H1 (cell line): ENCODE data around the gene HINT3. TPM values are rescaled to one million over a fixed set of nuclear protein-coding genes. Genes with fewer than 3 reads are reported as not detected.

Experiments
- CTCF ChIA-PET: fragments of 300-600 bp; sonication (Branson Sonifier 250); formaldehyde crosslinking; loops from one replicate; lab custom pipeline; 2021; ENCODE audit not compliant: partially characterized antibody; lab: Charles Lee
- POLR2A ChIA-PET: fragments of 300-600 bp; sonication (Branson Sonifier 250); formaldehyde crosslinking; loops from one replicate; lab custom pipeline; 2021; ENCODE audit warnings: inconsistent platforms; ENCODE audit not compliant: partially characterized antibody; lab: Charles Lee
- DNase-seq, 2 experiments: peaks; one replicate each; pipeline versions ENCODE4 v3.0.0 to v3.0.0-alpha.2; 2010 to 2022; ENCODE audit warnings: low spot score in 2 of 2, low read depth in 1 of 2, mixed read lengths in 1 of 2
- FAIRE-seq: peaks from 2 replicates; lab custom pipeline; 2011; peaks lifted over from hg19 to GRCh38; lab: Jason Lieb, UNC
- H2AFZ ChIP-seq: 2 replicates; pipeline ENCODE4 v1.8.1; 2012; ENCODE audit warnings: low read length, inconsistent platforms
- H2AK5ac ChIP-seq: 2 replicates; pipeline ENCODE4 v1.6.1; 2013; ENCODE audit warnings: low read depth, low read length
- H2BK120ac ChIP-seq: replicated peaks from 2 replicates; pipeline ENCODE3; 2013; ENCODE audit warnings: low read depth, low read length, inconsistent platforms
- H2BK12ac ChIP-seq: 2 replicates; pipeline ENCODE4 v1.6.1; 2013; ENCODE audit warnings: low read depth, low read length
- H2BK15ac ChIP-seq: 2 replicates; pipeline ENCODE4 v1.6.1; 2013; ENCODE audit warnings: low read length
- H2BK20ac ChIP-seq: 2 replicates; pipeline ENCODE4 v1.6.1; 2013; ENCODE audit warnings: low read length
- H2BK5ac ChIP-seq: 2 replicates; pipeline ENCODE4 v1.6.1; 2013; ENCODE audit warnings: low read depth, low read length
- H3K14ac ChIP-seq: 2 replicates; pipeline ENCODE4 v1.6.1; 2013; ENCODE audit warnings: inconsistent platforms; ENCODE audit not compliant: insufficient read length
- H3K18ac ChIP-seq: 2 replicates; pipeline ENCODE4 v1.6.1; 2013; ENCODE audit warnings: low read length; ENCODE audit errors: extremely low read depth
- H3K23ac ChIP-seq: 2 replicates; pipeline ENCODE4 v1.6.1; 2013; ENCODE audit warnings: inconsistent platforms; ENCODE audit not compliant: insufficient read length
- H3K23me2 ChIP-seq: 2 replicates; pipeline ENCODE4 v1.6.1; 2013; ENCODE audit warnings: low read depth, low read length
- H3K27ac ChIP-seq: 2 replicates; pipeline ENCODE4 v1.6.1; 2011; ENCODE audit warnings: low read depth, low read length, inconsistent platforms
- H3K27me3 ChIP-seq, 4 experiments: replicated peaks in 1 of 4; 1 replicate in 1 of 4; 2 replicates in 3 of 4; pipeline versions ENCODE4 v1.6.1 to v1.8.1; 2011 to 2013; ENCODE audit warnings: low read length in 3 of 4, mild to moderate bottlenecking in 3 of 4, inconsistent platforms in 2 of 4, mixed read lengths in 2 of 4, moderate library complexity in 1 of 4; ENCODE audit not compliant: control insufficient read depth in 3 of 4, insufficient read depth in 3 of 4; ENCODE audit errors: extremely low read depth in 1 of 4
- H3K36me3 ChIP-seq, 4 experiments: 2 replicates each; pipeline versions ENCODE4 v1.6.1 to v1.8.1; 2011 to 2013; ENCODE audit warnings: mild to moderate bottlenecking in 4 of 4, low read length in 3 of 4, moderate library complexity in 2 of 4, control low read depth in 1 of 4, inconsistent platforms in 1 of 4; ENCODE audit not compliant: insufficient read depth in 4 of 4, control insufficient read depth in 2 of 4
- H3K4ac ChIP-seq: replicated peaks from 2 replicates; pipeline ENCODE3; 2013; ENCODE audit warnings: low read length, low read depth, mixed read lengths, inconsistent platforms; ENCODE audit not compliant: insufficient read length
- H3K4me1 ChIP-seq, 4 experiments: replicated peaks in 1 of 4; 1 replicate in 1 of 4; 2 replicates in 3 of 4; pipeline versions ENCODE4 v1.6.1 to v1.8.1; 2011 to 2013; ENCODE audit warnings: low read length in 3 of 4, inconsistent platforms in 2 of 4, mixed read lengths in 1 of 4; ENCODE audit not compliant: insufficient read depth in 4 of 4, control insufficient read depth in 3 of 4
- H3K4me2 ChIP-seq, 2 experiments: 2 replicates each; pipeline versions ENCODE4 v1.6.1 to v1.8.1; 2011 to 2013; ENCODE audit warnings: low read depth in 2 of 2, low read length in 2 of 2, control low read depth in 1 of 2, inconsistent platforms in 1 of 2, mild to moderate bottlenecking in 1 of 2; ENCODE audit not compliant: insufficient read depth in 1 of 2
- H3K4me3 ChIP-seq, 4 experiments: fragments of 200-600, 300-600 bp in 1 of 4; sonication (generic), shearing (Covaris generic), sonication (Bioruptor Twin) in 1 of 4; 2 replicates each; pipeline versions ENCODE4 v1.5.1 to v1.8.1; 2011 to 2016; ENCODE audit warnings: low read length in 4 of 4, low read depth in 3 of 4, control low read depth in 2 of 4, inconsistent platforms in 2 of 4, mild to moderate bottlenecking in 2 of 4, mixed read lengths in 1 of 4, moderate library complexity in 1 of 4; ENCODE audit not compliant: insufficient read depth in 2 of 4; ENCODE audit errors: extremely low read depth in 1 of 4
- H3K56ac ChIP-seq: replicated peaks from 2 replicates; pipeline ENCODE3; 2013; ENCODE audit warnings: low read depth, mild to moderate bottlenecking, mixed read lengths, low read length, inconsistent platforms; ENCODE audit not compliant: insufficient read length
- H3K79me1 ChIP-seq: 2 replicates; pipeline ENCODE4 v1.6.1; 2013; ENCODE audit warnings: low read depth, low read length, control low read depth
- H3K79me2 ChIP-seq, 2 experiments: 2 replicates each; pipeline versions ENCODE4 v1.6.1 to v1.8.1; 2012 to 2013; ENCODE audit warnings: low read length in 2 of 2, mild to moderate bottlenecking in 2 of 2, inconsistent platforms in 1 of 2; ENCODE audit not compliant: insufficient read depth in 2 of 2, control insufficient read depth in 1 of 2
- H3K9ac ChIP-seq, 4 experiments: replicated peaks in 1 of 4; 1 replicate in 1 of 4; 2 replicates in 3 of 4; pipeline versions ENCODE4 v1.6.1 to v1.8.1; 2011 to 2013; ENCODE audit warnings: low read depth in 3 of 4, low read length in 3 of 4, control low read depth in 2 of 4, mild to moderate bottlenecking in 2 of 4, moderate library complexity in 2 of 4, inconsistent platforms in 1 of 4; ENCODE audit errors: extremely low read depth in 1 of 4
- H3K9me3 ChIP-seq, 2 experiments: 2 replicates each; pipeline versions ENCODE4 v1.6.1 to v1.8.1; 2012 to 2013; ENCODE audit warnings: mild to moderate bottlenecking in 2 of 2, moderate library complexity in 2 of 2, control low read depth in 1 of 2, inconsistent platforms in 1 of 2, low read depth in 1 of 2, low read length in 1 of 2, mixed read lengths in 1 of 2; ENCODE audit not compliant: insufficient read depth in 2 of 2
- H4K20me1 ChIP-seq, 2 experiments: replicated peaks in 1 of 2; 2 replicates each; pipeline versions ENCODE3 to v1.8.1; 2011 to 2013; ENCODE audit warnings: inconsistent platforms in 2 of 2, low read length in 2 of 2, mild to moderate bottlenecking in 1 of 2; ENCODE audit not compliant: insufficient read depth in 2 of 2, control insufficient read depth in 1 of 2
- H4K5ac ChIP-seq: 2 replicates; pipeline ENCODE4 v1.6.1; 2013; ENCODE audit warnings: low read length, low read depth, mixed read lengths, inconsistent platforms; ENCODE audit not compliant: insufficient read length
- H4K8ac ChIP-seq: 2 replicates; pipeline ENCODE4 v1.8.0; 2013; ENCODE audit warnings: mild to moderate bottlenecking, moderate library complexity, low read length, inconsistent platforms; ENCODE audit not compliant: insufficient read depth; ENCODE audit errors: extremely low read depth
- H4K91ac ChIP-seq: replicated peaks from 2 replicates; pipeline ENCODE3; 2013; ENCODE audit warnings: low read length, mixed read lengths, inconsistent platforms; ENCODE audit not compliant: insufficient read length
- BCL11A ChIP-seq, 2 experiments: IDR thresholded peaks; one replicate each; pipeline ENCODE4 v1.6.1; 2011; ENCODE audit warnings: low read depth in 2 of 2, low read length in 2 of 2, mild to moderate bottlenecking in 2 of 2
- BRCA1 ChIP-seq: IDR thresholded peaks from 2 replicates; pipeline ENCODE4 v1.6.1; 2012; ENCODE audit warnings: low read depth, low read length, improper control_type of control experiment
- CBX5 ChIP-seq: fragments of 300-800, 300-1000 bp; sonication (generic); IDR thresholded peaks from 2 replicates; pipeline ENCODE4 v1.7.1; 2016; ENCODE audit warnings: antibody characterized with exemption, low read length, low read depth
- CHD2 ChIP-seq: IDR thresholded peaks from 2 replicates; pipeline ENCODE4 v1.6.1; 2012; ENCODE audit warnings: low read length, improper control_type of control experiment
- MAFK ChIP-seq: IDR thresholded peaks from 2 replicates; pipeline ENCODE4 v1.6.1; 2012; ENCODE audit warnings: low read depth, mild to moderate bottlenecking, improper control_type of control experiment, low read length
- POLR2AphosphoS5 ChIP-seq: IDR thresholded peaks from 2 replicates; pipeline ENCODE4 v1.6.1; 2011; ENCODE audit warnings: low read depth, low read length
- RAD21 ChIP-seq, 2 experiments: IDR thresholded peaks in 1 of 2; conservative IDR thresholded peaks in 1 of 2; 2 replicates each; pipeline ENCODE4 v1.6.1; 2011; ENCODE audit warnings: low read depth in 2 of 2, low read length in 2 of 2, improper control_type of control experiment in 1 of 2, inconsistent platforms in 1 of 2, mild to moderate bottlenecking in 1 of 2, moderate library complexity in 1 of 2
- RNF2 ChIP-seq: fragments of 200-900, 300-1000 bp; sonication (generic); IDR thresholded peaks from 2 replicates; pipeline ENCODE4 v1.7.1; 2016; ENCODE audit warnings: borderline replicate concordance, low read depth, mild to moderate bottlenecking, antibody characterized with exemption, low read length; ENCODE audit not compliant: poor library complexity, severe bottlenecking; ENCODE audit errors: missing control alignments
- TBP ChIP-seq: IDR thresholded peaks from 2 replicates; pipeline ENCODE4 v1.6.1; 2011; ENCODE audit warnings: low read depth, low read length, improper control_type of control experiment
- TCF12 ChIP-seq: IDR thresholded peaks from 2 replicates; pipeline ENCODE4 v1.6.1; 2011; ENCODE audit warnings: low read depth, mild to moderate bottlenecking, low read length
- TEAD4 ChIP-seq: IDR thresholded peaks from 2 replicates; pipeline ENCODE4 v1.6.1; 2012; ENCODE audit warnings: low read depth, low read length, inconsistent platforms, mixed read lengths
- USF2 ChIP-seq: IDR thresholded peaks from 2 replicates; pipeline ENCODE4 v1.6.1; 2011; ENCODE audit warnings: low read length, improper control_type of control experiment
- WGBS, 2 experiments: shearing (Covaris generic) in 1 of 2; methylation state at CpG; one replicate each; pipeline versions ENCODE4 v1.1.6 to v1.1.7; 2013 to 2015; ENCODE audit warnings: low lambda C conversion rate in 2 of 2, mixed read lengths in 2 of 2, inconsistent platforms in 1 of 2, low coverage in 1 of 2, missing lambda C conversion rate in 1 of 2; ENCODE audit not compliant: insufficient replicate concordance in 2 of 2, insufficient coverage in 1 of 2, insufficient read length in 1 of 2; ENCODE audit errors: extremely low coverage in 1 of 2, missing lambda C conversion rate in 1 of 2; 5-methylcytosine and 5-hydroxymethylcytosine counted together
- polyA plus RNA-seq, 7 experiments: library from polyadenylated mRNA; depleted of rRNA in 3 of 7; stranded (reverse) in 5 of 7; unstranded in 2 of 7; fragments of >200 nt in 5 of 7; fragments of 200-250 nt in 2 of 7; gene quantifications; 1 replicate in 5 of 7; 2 replicates in 1 of 7; 4 replicates in 1 of 7; pipeline versions ENCODE4 v1.2.1 to v1.2.3, GENCODE V29; 2011 to 2013; ENCODE audit warnings: missing spikeins in 2 of 7, mixed read lengths in 2 of 7
- total RNA-seq: library from RNA; stranded (reverse); fragmentation: NEBNext Ultra II Directional; extraction: Animal tissue kit (Norgen Biotek cat#: 25700); gene quantifications from 2 replicates; pipeline ENCODE4 v1.2.1, GENCODE V29; 2021

Gene HINT3
- total and polyA plus RNA-seq, 2 of the 8 experiments (the other 6 are each of a cell fraction or from before 2014, with no cell fraction given): 1.2 to 7.8 TPM

GRCh38 chr6:125922322-125922860, 34.2 kb upstream of the HINT3 start:
- no peak overlapping the region for H3K4me2 ChIP-seq
- CTCF ChIA-PET: interaction anchor here (1.4 to 6.7 kb wide), 3 partner anchors 16 to 33 kb away, joined by 4 to 31 read pairs (median 4); no protein-coding TSS in a partner anchor
- FAIRE-seq: no peak
- no peak for TF ChIP-seq MAFK
- TF ChIP-seq RNF2: no peak
- TF ChIP-seq POLR2AphosphoS5: no peak
- TF ChIP-seq BCL11A (IDR thresholded peaks at IDR 0.05; ENCODE audit: low read depth in 2 of 2, low read length in 2 of 2): no peak
- no peak for TF ChIP-seq TBP
- TF ChIP-seq USF2: no peak
- no peak for TF ChIP-seq CBX5
- no peak for TF ChIP-seq CHD2
- TF ChIP-seq TEAD4: no peak
- no peak for TF ChIP-seq BRCA1
- TF ChIP-seq TCF12: no peak
- no peak for TF ChIP-seq RAD21 (IDR thresholded peaks at IDR 0.05 in 1 of 2, conservative IDR thresholded peaks at IDR 0.05 in 1 of 2; ENCODE audit: low read depth in 2 of 2, low read length in 2 of 2)

More at GRCh38 chr6:125922322-125922860, 34.2 kb upstream of the HINT3 start:
- Histone ChIP-seq H3K4me3 (no peak overlapping the region), H4K91ac (no peak overlapping the region), H3K4ac (no peak overlapping the region), H3K4me1 (peaks cover 0 to 11% (median 7%) of the 10 kb centered on the region in 4 experiments; a peak in 6 of 7 replicates), H3K27ac (no peak overlapping the region), H3K79me2 (no peaks in the 10 kb centered on the region), H4K20me1 (no peaks in the 10 kb centered on the region), H2BK12ac (no peak overlapping the region), H2BK5ac (no peak overlapping the region), H3K27me3 (no peaks in the 10 kb centered on the region), H3K79me1 (no peaks in the 10 kb centered on the region), H2AFZ (no peak overlapping the region), H2AK5ac (no peak overlapping the region), H3K9ac (no peak overlapping the region), H3K23ac (no peak overlapping the region), H3K14ac (no peak overlapping the region), H3K56ac (no peak overlapping the region), H3K36me3 (peaks cover 0 to 11% (median 0%) of the 10 kb centered on the region in 4 experiments; a peak in 2 of 8 replicates), H2BK120ac (no peak overlapping the region), H2BK15ac (no peak overlapping the region), H4K5ac (no peak overlapping the region), H3K18ac (no peak overlapping the region), H3K23me2 (no peaks in the 10 kb centered on the region), H3K9me3 (no peaks in the 10 kb centered on the region), H2BK20ac (no peak overlapping the region), H4K8ac (no peak overlapping the region)
- 92% methylated on average over 8 of the region's 8 CpGs; no CpG with 5 or more reads in 1 of the 2 experiments for WGBS, 2 experiments
- no peak for DNase-seq
- POLR2A ChIA-PET: no interaction called here
